GM19099 (cell line): ENCODE measurements around the gene SLC35A4.

Source experiments
- POLR2A ChIP-seq: IDR thresholded peaks from 3 replicates; pipeline ENCODE4 v1.6.1; 2011; ENCODE audit warnings: low read depth; ENCODE audit not compliant: insufficient read length; ENCODE audit errors: extremely low read depth

SLC35A4 gene

GRCh38 chr5:140567871-140568270 is 3.2 kb downstream of the SLC35A4 start:
- TF ChIP-seq POLR2A = no peak

GRCh38 chr5:140568443-140569063 is 3.9 kb downstream of the SLC35A4 start:
- no peak for TF ChIP-seq POLR2A

DNA sequence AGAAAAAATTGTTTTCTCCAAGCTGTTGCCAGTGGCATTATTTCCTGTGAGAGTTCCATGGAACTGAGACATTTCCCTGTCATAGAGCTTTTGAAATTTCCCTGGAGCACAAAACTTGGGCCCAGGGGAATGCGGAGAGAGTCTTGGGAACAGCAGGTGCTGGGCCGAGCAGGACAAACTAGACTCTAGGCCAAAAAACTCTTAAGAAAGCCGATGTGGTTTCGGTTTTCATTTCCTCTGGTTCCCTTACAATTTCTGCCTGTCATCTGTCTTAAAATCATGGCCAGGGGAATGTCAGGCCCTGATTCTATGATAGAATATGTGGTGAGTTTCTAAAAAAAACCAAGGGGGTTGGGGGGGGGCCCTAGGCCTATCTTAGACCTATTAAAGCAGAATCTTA is 4.6 kb downstream of the SLC35A4 start:
- no peak for TF ChIP-seq POLR2A

GRCh38 chr5:140570058-140570457 is 5.4 kb downstream of the SLC35A4 start:
- TF ChIP-seq POLR2A = no peak

DNA sequence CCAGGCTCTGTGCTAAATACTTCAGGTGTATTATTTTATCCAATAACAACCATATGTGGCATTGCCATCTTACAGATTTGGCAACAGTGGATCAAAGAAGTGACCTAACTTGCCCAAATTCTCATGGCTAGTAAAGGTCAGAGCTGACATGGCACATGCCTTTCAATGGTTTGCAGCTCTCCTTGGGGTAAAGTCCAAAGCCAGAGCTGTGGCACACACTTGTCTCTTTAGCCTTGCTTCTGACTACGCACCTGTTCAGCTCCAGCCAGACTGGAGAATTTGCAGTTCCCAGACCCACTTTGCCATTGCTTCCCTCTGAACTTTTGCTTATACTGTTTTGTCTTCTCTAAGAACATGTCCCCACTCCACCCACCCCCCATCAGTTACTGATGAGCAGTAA is 5.9 kb downstream of the SLC35A4 start:
- no peak for TF ChIP-seq POLR2A

DNA sequence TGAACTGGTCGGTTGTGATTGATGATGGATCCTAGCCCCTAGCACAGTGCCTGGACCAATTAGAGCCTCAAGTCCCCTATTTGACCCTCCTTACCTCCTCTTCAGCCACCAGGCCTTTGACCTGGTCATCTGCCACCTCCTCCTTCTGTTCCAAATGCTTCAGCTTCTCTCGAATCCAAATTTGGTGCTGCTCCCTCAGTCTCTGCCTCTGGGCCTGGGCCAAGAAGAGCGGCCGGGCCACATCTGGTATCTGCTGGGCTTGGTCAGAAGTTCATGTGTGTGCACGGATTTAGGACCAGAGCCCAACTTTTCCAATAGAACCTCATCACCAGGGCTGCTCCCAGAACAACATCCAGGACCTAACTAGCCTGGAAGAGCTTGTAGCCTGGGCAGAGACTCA is 6.5 kb downstream of the SLC35A4 start:
- no peak for TF ChIP-seq POLR2A

DNA sequence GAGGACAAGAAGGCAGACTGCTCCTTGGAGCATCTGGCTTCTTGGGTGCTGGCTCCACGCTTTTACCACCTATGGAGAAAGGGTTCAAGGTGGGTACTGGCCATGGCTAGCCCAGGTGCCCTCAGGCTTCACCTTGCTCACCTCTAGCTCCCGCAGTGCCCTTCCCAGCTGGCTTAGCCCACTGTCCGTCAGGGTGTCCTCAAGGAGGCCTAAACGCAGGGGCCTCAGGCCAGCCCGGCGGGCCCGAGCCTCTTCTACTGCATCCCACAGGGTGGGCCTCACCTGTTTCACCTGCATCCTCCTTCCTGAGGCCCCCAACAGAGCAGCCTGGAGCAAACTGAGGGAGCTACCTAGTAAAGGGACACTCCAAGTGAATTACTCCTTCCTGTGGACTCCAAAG is 9.1 kb downstream of the SLC35A4 start:
- no peak for TF ChIP-seq POLR2A

- no peak for TF ChIP-seq POLR2A
These were observed 9.5 kb downstream of the SLC35A4 start for GRCh38 chr5:140574165-140574564.

DNA sequence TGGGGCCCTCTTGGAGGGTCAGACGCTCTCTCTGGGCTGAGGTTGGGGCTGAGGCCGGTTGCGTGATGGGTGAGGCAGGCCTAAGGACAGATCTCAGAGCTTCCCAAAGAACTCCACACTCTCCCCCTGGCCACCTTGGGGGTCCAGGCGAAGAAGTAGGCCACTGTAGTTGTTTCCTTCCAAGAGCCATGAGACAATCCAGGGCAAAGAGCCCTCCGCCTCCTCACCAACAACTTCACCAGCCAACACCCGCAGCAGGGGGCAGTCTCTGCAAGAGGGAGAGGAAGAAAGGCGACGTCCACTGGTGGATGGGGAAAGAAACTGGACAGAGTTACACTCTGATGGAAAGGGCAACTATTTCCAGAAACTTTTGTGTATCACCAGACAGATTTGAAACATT is 10.7 kb downstream of the SLC35A4 start:
- TF ChIP-seq POLR2A = no peak

- no peak for TF ChIP-seq POLR2A
These were observed 12.2 kb downstream of the SLC35A4 start for GRCh38 chr5:140576776-140577201.

DNA sequence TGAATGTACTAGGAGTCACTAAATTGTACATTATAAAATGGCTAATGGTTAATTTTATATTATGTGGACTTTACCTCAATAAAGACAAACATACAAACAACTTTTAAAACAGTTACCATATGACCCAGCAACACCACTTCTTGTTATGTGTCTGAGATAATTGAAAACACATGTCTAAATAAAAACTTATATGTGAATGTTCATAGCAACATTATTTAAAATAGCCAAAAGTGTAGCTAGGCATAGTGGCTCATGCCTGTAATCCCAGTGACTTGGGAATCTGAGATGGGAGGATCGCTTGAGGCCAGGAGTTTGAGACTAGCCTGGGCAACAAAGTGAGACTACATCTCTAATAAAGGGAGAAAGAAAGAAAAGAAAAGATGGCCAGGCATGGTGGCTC is 22.9 kb downstream of the SLC35A4 start:
- no peak for TF ChIP-seq POLR2A

DNA sequence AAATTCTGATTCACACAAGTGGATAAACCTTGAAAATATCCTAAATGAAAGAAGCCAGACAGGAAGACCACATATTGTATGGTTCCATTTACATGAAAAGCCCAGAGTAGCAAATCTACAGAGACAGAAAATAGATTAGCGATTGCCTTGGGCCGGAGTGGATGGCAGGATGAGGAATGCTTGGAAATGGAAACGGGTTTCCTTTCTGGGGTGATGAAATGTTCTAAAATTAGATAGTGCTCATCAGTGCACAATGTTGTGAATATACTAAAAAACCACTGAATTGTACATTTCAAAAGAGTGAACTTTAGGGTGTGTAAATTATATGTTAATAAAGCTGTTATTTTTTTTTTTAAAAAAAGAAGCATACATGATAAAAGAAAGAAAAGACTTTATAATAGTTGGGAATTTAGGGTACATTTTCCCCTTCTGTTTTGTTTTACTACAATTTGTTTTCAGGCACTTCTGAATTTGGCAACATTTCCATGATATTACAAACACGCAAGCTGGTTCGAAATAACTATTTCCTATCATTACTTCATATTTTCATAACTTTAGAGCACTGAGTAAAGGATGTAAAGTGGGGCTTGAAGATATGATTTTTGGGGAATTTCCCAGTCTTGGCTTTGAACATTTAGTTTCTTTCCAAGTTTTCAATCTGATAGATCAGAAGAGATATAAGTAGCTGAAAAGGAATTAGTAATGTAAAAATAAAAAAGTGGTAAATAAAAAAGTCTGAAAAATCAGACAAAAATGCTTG is 23.9 kb downstream of the SLC35A4 start:
- no peak for TF ChIP-seq POLR2A

DNA sequence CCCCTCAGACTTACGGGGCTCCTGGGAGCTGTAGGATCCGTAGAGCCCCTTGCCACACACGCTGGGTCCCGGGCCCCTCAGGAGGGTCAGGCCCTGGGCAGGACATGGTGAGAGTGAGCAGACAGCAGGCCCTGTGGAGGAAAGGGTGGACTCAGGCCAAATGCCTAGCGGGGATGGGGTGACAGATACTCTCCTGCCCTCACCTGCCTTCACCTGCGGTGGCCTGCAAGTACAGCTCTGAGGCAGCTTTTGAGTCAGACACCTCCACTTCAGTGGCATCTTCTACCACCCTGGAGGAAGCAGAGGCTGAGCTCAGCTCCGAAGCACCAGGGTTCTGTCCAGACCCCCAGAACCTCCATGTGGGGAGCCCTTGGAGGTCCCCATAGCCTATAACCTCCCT is 26.2 kb downstream of the SLC35A4 start:
- TF ChIP-seq POLR2A = no peak

DNA sequence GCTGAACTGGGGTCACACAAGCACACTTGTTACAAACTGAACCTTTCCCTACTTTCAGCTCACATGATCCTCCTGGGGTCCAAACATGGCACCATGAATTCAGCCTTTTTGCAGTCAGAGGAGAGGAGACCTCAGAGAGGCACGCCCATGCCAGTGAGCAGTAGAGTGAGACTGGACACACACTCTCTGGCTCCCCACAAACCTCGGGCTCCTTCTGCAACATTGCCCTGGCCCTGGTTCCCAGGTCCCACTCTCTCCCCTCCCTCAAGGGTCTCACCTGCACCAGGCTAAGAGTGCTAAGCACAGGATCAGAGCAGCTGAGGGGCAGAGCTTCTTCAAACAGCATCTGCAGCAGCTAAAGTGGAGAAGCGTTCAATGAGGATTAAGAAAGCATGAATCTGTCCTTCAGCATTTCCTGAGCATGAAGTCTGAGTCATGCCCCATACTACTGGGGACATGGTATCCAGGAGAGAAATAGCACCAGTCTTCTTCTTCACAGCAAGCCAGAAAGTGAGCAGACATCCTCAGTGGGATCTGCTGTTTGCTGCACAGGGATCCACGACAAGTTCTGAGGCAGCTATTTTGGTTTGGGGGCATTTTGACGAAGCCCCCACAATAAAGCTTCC is 27.2 kb downstream of the SLC35A4 start:
- no peak for TF ChIP-seq POLR2A

DNA sequence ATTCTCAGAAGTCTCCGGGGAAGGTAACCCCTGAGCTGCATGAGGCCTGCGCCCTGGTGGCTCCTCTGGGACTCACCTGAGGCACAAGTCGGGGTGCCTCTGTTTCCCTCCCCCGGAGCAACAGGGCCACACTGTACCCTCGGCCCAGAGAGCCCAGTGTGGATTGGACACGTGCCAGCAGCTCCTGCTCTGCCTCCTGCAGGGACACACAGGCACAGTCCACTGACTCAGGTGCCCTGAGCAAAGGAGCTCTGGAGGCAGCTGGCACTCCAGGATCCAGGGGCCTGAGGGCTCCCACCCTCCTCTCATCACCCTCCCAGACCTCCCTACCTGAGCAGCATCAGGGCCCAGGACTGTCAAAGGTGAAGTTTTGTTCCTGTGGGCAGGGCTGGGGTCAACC is 29.5 kb downstream of the SLC35A4 start:
- no peak for TF ChIP-seq POLR2A
